IPS-18a (cell line): ENCODE results near the gene STMP1.
A peak's percentile ranks its signal among the peaks of the same experiment; 100 is the strongest.
"Not testable (repeated sequence)": the region's sequence is repeated elsewhere in the genome, so short reads cannot be mapped to it uniquely, and the experiment has no call there.

Experiments used
- H3K27ac ChIP-seq: one replicate; pipeline ENCODE4 v1.5.1; 2013; ENCODE audit warnings: low read length
- H3K27me3 ChIP-seq: one replicate; pipeline ENCODE4 v1.6.1; 2013; ENCODE audit warnings: mild to moderate bottlenecking, low read length; ENCODE audit not compliant: control insufficient read depth, insufficient read depth
- H3K36me3 ChIP-seq: one replicate; pipeline ENCODE4 v1.6.1; 2013; ENCODE audit warnings: low read depth, low read length; ENCODE audit not compliant: control insufficient read depth
- H3K4me1 ChIP-seq: one replicate; pipeline ENCODE4 v1.6.1; 2013; ENCODE audit warnings: low read depth, low read length; ENCODE audit not compliant: control insufficient read depth
- H3K4me3 ChIP-seq: one replicate; pipeline ENCODE4 v1.5.1; 2013; ENCODE audit warnings: low read length
- H3K9ac ChIP-seq: one replicate; pipeline ENCODE4 v1.6.1; 2013; ENCODE audit warnings: mild to moderate bottlenecking, low read length, moderate library complexity
- H3K9me3 ChIP-seq: one replicate; pipeline ENCODE4 v1.6.1; 2013; ENCODE audit warnings: low read depth, low read length; ENCODE audit not compliant: control insufficient read depth

The STMP1 gene

GRCh38 chr7:135662373-135663114 is at the start of gene STMP1:
TSS of gene STMP1 (plus strand) at chr7:135662514.
- no peaks in the 10 kb centered on the region for H3K9me3 ChIP-seq
- H3K27me3 ChIP-seq: no peaks in the 10 kb centered on the region
- no peaks in the 10 kb centered on the region for H3K4me1 ChIP-seq
- peak within 1 kb of the TSS; percentile 100 for H3K4me3 ChIP-seq
- peak within 1 kb of the TSS; percentile 96 for H3K9ac ChIP-seq
- no peaks in the 10 kb centered on the region for H3K36me3 ChIP-seq
- H3K27ac ChIP-seq: peak within 1 kb of the TSS; percentile 80

- no peak overlapping the region for H3K27ac ChIP-seq
- no peak overlapping the region for H3K4me3 ChIP-seq
- H3K9me3 ChIP-seq: no peaks in the 10 kb centered on the region
- no peaks in the 10 kb centered on the region for H3K27me3 ChIP-seq
- no peaks in the 10 kb centered on the region for H3K4me1 ChIP-seq
- no peak overlapping the region for H3K9ac ChIP-seq
- H3K36me3 ChIP-seq: peaks cover 90% of the 10 kb centered on the region
Measured at GRCh38 chr7:135616136-135616535, 46.2 kb upstream of the STMP1 start.

- Histone ChIP-seq H3K9me3 (no peaks in the 10 kb centered on the region), H3K4me3 (no peak overlapping the region), H3K27me3 (no peaks in the 10 kb centered on the region), H3K36me3 (peaks cover 82% of the 10 kb centered on the region), H3K9ac (no peak overlapping the region), H3K27ac (no peak overlapping the region), H3K4me1 (no peaks in the 10 kb centered on the region)
Measured at GRCh38 chr7:135617781-135618180, 44.5 kb upstream of the STMP1 start.

GRCh38 chr7:135618510-135618909 is 43.8 kb upstream of the STMP1 start:
- no peaks in the 10 kb centered on the region for H3K4me1 ChIP-seq
- no peaks in the 10 kb centered on the region for H3K9me3 ChIP-seq
- H3K27ac ChIP-seq: no peak overlapping the region
- no peaks in the 10 kb centered on the region for H3K27me3 ChIP-seq
- no peak overlapping the region for H3K9ac ChIP-seq
- no peak overlapping the region for H3K4me3 ChIP-seq
- H3K36me3 ChIP-seq: peaks cover 82% of the 10 kb centered on the region

- H3K9me3 ChIP-seq: no peaks in the 10 kb centered on the region
- H3K4me1 ChIP-seq: no peaks in the 10 kb centered on the region
- H3K27ac ChIP-seq: no peak overlapping the region
- H3K4me3 ChIP-seq: no peak overlapping the region
- no peak overlapping the region for H3K9ac ChIP-seq
- H3K27me3 ChIP-seq: no peaks in the 10 kb centered on the region
- H3K36me3 ChIP-seq: peaks cover 80% of the 10 kb centered on the region
Measured at GRCh38 chr7:135620447-135620846, 41.9 kb upstream of the STMP1 start.

- H3K36me3 ChIP-seq: peaks cover 80% of the 10 kb centered on the region
- no peaks in the 10 kb centered on the region for H3K4me1 ChIP-seq
- H3K9ac ChIP-seq: no peak overlapping the region
- no peak overlapping the region for H3K27ac ChIP-seq
- H3K4me3 ChIP-seq: no peak overlapping the region
- no peaks in the 10 kb centered on the region for H3K9me3 ChIP-seq
- H3K27me3 ChIP-seq: no peaks in the 10 kb centered on the region
Measured at GRCh38 chr7:135620980-135621850, 41.1 kb upstream of the STMP1 start.

GRCh38 chr7:135634191-135634878 is 28.0 kb upstream of the STMP1 start:
- H3K36me3 ChIP-seq: peaks cover 88% of the 10 kb centered on the region
- no peak overlapping the region for H3K4me3 ChIP-seq
- H3K27ac ChIP-seq: no peak overlapping the region
- no peaks in the 10 kb centered on the region for H3K27me3 ChIP-seq
- H3K9ac ChIP-seq: no peak overlapping the region
- no peaks in the 10 kb centered on the region for H3K9me3 ChIP-seq
- no peaks in the 10 kb centered on the region for H3K4me1 ChIP-seq

- not testable (repeated sequence) for H3K27me3 ChIP-seq, H3K27ac ChIP-seq, H3K9me3 ChIP-seq, H3K4me3 ChIP-seq, H3K9ac ChIP-seq, H3K4me1 ChIP-seq
- peaks cover 93% of the 10 kb centered on the region for H3K36me3 ChIP-seq
Measured at GRCh38 chr7:135639690-135640089, 22.6 kb upstream of the STMP1 start.

GRCh38 chr7:135644154-135644553 is 18.2 kb upstream of the STMP1 start:
- H3K36me3 ChIP-seq: peaks cover 96% of the 10 kb centered on the region

GRCh38 chr7:135644729-135645128 is 17.6 kb upstream of the STMP1 start:
- Histone ChIP-seq H3K9ac (no peak overlapping the region), H3K27me3 (no peaks in the 10 kb centered on the region), H3K4me1 (no peaks in the 10 kb centered on the region), H3K4me3 (no peak overlapping the region), H3K36me3 (peaks cover 95% of the 10 kb centered on the region), H3K9me3 (no peaks in the 10 kb centered on the region), H3K27ac (no peak overlapping the region)

More at GRCh38 chr7:135644154-135644553, 18.2 kb upstream of the STMP1 start:
- Histone ChIP-seq H3K27me3 (no peaks in the 10 kb centered on the region), H3K9ac (no peak overlapping the region), H3K27ac (no peak overlapping the region), H3K9me3 (no peaks in the 10 kb centered on the region), H3K4me1 (no peaks in the 10 kb centered on the region), H3K4me3 (no peak overlapping the region)

GRCh38 chr7:135645296-135645904 is 16.9 kb upstream of the STMP1 start:
- no peaks in the 10 kb centered on the region for H3K4me1 ChIP-seq
- no peaks in the 10 kb centered on the region for H3K9me3 ChIP-seq
- H3K4me3 ChIP-seq: no peak overlapping the region
- no peak overlapping the region for H3K27ac ChIP-seq
- no peak overlapping the region for H3K9ac ChIP-seq
- no peaks in the 10 kb centered on the region for H3K27me3 ChIP-seq
- peaks cover 88% of the 10 kb centered on the region for H3K36me3 ChIP-seq
